ENCODE results near the gene CEACAM4.

Gene CEACAM4

DNA sequence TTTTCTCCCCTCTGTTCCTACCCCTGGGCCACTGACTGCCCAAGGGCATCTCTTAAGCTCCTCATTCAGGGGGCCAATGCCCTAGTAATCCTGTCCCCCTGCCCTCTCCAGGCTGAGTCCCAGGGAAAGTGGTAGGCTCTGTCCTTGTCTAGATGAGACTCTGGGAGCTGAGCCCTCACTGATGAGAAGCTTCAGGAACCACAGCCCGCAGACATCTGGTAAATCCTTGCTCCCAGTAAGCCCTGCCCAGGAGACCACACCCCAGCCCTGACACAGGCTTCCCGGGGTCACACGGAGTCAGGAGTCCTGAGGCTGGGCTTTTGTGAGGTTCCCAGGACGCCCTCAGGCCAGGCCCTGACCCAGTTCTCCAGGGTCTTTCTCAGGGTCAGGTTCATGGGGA is 1.9 kb downstream of the CEACAM4 start:
- H3K27ac ChIP-seq, result no peak overlapping the region
- no peak for TF ChIP-seq CTCF (IDR thresholded peaks at IDR 0.05)
- TF ChIP-seq ZFX (IDR thresholded peaks at IDR 0.05; ENCODE audit: borderline replicate concordance), result no peak

GRCh38 chr19:41624515-41624914 is 2.4 kb downstream of the CEACAM4 start:
- no peak overlapping the region for H3K27ac ChIP-seq
- TF ChIP-seq ZFX (IDR thresholded peaks at IDR 0.05; ENCODE audit: borderline replicate concordance) (no peak), CTCF (IDR thresholded peaks at IDR 0.05) (no peak)

GRCh38 chr19:41623360-41623759 is 3.5 kb downstream of the CEACAM4 start:
- no peak overlapping the region for H3K27ac ChIP-seq

DNA sequence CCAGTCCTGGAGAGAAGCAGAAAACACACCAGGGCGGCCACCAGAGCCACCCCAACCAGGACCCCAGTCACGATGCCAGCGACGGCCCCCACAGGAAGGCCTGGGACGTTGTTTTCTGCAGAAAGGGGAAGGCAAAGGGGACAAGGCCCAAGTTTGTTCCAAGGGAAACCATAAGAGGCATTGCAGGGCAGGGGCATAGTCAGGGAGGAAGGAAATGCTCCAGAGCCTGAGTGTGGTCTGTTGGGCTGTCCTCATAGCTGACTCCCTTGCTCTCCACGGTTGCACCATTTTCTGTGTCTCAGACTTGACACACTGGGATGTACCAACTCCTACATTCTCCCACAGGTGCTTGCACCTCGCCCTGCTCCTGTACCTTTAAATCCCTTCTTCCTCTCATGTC is 5.2 kb downstream of the CEACAM4 start:
- H3K27ac ChIP-seq, result no peak overlapping the region
- no peak for TF ChIP-seq ZFX (IDR thresholded peaks at IDR 0.05; ENCODE audit: borderline replicate concordance)
- TF ChIP-seq CTCF (IDR thresholded peaks at IDR 0.05), result no peak

More at GRCh38 chr19:41623360-41623759, 3.5 kb downstream of the CEACAM4 start:
- TF ChIP-seq ZFX (IDR thresholded peaks at IDR 0.05; ENCODE audit: borderline replicate concordance), result no peak
- no peak for TF ChIP-seq CTCF (IDR thresholded peaks at IDR 0.05)

DNA sequence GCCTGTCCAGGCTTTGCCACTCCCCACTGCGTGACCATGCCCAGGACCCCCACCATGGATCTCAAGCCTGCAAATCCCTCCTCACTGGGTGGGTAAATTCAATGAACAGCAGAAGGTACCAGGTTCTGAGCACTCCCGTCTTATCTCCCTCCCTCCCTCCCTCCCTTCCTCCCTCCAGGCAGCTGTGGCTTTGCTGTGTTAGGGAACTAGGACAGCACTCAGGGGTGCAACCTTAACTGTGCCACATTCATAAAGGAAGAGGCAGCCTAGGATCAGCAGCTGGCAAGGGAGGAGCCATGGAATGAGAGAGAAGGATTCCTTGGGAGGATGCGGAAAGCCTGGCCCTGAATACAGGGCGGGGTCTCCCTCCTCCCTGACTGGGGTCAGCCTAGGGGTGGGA is 5.6 kb downstream of the CEACAM4 start:
- H3K27ac ChIP-seq, result no peak overlapping the region

DNA sequence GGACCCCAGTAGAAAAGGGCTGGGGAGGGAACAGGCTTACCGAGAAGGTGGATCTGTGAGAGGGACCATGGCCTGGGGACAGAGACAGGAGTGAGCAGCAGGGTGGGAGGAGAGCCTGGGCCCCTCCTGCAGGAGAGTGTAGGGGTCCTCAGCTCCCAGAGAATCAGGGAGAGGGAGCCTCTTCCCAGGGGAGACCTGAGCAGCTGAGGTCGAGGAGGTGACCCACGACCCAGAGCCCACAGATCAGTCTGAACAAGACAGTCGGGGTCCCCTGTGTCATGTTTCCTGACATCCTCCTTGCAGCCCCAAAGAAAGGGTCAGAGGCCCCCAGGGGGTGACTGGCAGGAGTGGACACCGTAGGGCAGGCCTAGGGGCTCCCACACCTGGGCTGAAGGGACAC is 6.7 kb downstream of the CEACAM4 start:
- no peak overlapping the region for H3K27ac ChIP-seq
- TF ChIP-seq ZFX (IDR thresholded peaks at IDR 0.05; ENCODE audit: borderline replicate concordance) (no peak), CTCF (IDR thresholded peaks at IDR 0.05) (no peak)

More for the DNA sequence above, 5.6 kb downstream of the CEACAM4 start:
- TF ChIP-seq CTCF (IDR thresholded peaks at IDR 0.05) (no peak), ZFX (IDR thresholded peaks at IDR 0.05; ENCODE audit: borderline replicate concordance) (no peak)

DNA sequence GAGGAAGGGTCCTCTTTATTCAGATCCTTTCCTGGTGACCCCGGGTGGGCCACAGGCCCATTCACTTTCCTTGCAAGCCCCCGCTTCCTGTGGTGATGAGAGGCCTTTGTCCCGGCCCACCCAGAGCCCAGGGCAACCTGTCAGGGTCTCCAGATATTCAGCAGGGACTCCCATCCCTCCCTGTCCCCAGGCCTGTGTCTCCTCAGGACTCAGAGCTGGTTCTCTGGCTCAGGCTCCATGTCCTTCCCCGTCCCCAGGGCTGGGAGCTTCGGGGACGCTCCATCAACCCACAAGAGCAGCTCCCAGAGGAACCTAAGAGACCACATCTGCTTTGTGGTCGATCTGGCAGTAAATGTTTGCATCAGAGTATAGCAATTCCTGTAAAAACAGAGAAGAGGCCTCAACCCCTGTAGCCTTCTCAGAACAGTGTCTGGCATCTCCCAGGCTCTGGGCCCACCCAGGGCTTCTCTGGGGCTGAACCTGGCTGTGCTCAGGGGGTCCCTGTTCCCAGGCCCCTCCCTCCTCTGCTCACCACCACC is 7.8 kb downstream of the CEACAM4 start:
- TF ChIP-seq CTCF (IDR thresholded peaks at IDR 0.05) (no peak), ZFX (IDR thresholded peaks at IDR 0.05; ENCODE audit: borderline replicate concordance) (no peak)
- no peak overlapping the region for H3K27ac ChIP-seq
